Urothelium cell line (cell line): ENCODE data around the gene IFNA4.
A peak's percentile ranks its signal among the peaks of the same experiment; 100 is the strongest.
"Not testable (repeated sequence)": the region's sequence is repeated elsewhere in the genome, so short reads cannot be mapped to it uniquely, and the experiment has no call there.

ENCODE experiments used
- DNase-seq: peaks from one replicate; pipeline ENCODE4 v3.0.0; 2011; ENCODE audit warnings: low spot score, mixed read lengths
- FAIRE-seq: peaks from 2 replicates; lab custom pipeline; 2011; peaks lifted over from hg19 to GRCh38; lab: Jason Lieb, UNC

IFNA4 gene

GRCh38 chr9:21187487-21187886 is at the start of gene IFNA4:
Gene IFNA4, minus strand, starts transcription at chr9:21187587. Its CDS starts 56 bp downstream, at chr9:21187531.
- FAIRE-seq, DNase-seq: not testable (repeated sequence)

DNA sequence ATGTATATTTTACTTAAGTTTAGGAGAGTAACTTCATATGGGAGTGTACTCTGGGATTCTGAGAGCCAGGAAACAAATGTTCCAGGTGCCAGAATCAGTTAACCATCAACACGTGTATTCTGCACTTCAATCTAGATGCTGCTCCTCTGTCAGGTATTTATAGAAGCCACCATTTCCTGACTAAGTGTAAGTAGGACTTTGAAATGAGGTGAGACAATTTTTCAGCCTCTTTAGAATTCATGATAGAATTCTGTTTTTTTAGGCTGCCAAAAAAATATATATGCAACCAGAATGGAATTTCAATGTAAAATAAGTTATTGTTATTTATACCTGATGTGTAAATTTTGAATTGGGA is 49.0 kb upstream of the IFNA4 start:
- FAIRE-seq, DNase-seq: not testable (repeated sequence)

GRCh38 chr9:21235468-21236359 is 48.3 kb upstream of the IFNA4 start:
- peak; percentile 20 for DNase-seq
- not testable (repeated sequence) for FAIRE-seq

- no peak for DNase-seq
- FAIRE-seq = no peak
These were observed 46.8 kb upstream of the IFNA4 start for GRCh38 chr9:21234153-21234687.

- no peak for DNase-seq
- FAIRE-seq = no peak
These were observed 45.9 kb upstream of the IFNA4 start for GRCh38 chr9:21233258-21233657.

DNA sequence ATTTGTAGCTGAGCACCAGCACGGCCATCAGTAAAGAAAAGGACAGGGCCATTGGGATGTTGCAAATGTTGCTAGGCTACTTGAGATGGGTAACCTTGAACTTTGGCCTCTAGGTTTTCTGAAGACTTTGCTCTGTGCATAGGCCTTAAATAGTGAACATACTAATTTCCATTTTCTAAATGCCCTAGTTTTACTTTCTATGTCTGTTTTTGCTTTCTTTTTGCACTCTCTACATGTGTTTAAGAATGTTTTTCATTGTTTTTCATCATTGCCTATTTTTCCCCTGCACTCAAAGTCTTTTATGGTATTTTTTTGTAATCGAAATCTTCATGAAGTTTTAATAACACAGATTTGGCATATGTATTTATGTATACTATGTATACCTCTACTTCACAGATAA is 40.7 kb upstream of the IFNA4 start, which contains the start of gene IFNA17:
TSS of gene IFNA17 (minus strand) at position 101 of the 400 bp plus-strand sequence. CDS start at position 52, 49 bp downstream.
- DNase-seq (no peak), FAIRE-seq (no peak)

DNA sequence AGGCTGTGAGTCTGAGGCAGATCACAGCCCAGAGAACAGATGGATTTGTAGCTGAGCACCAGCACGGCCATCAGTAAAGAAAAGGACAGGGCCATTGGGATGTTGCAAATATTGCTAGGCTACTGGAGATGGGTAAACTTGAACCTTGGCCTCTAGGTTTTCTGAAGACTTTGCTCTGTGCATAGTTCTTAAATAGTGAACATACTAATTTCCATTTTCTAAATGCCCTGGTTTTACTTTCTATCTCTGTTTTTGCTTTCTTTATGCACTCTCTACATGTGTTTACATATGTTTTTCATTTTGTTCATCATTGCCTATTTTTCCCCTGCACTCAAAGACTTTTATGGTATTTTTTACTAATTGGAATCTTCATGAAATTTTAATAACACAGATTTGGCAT is 29.8 kb upstream of the IFNA4 start, which contains the start of gene IFNA16:
TSS of gene IFNA16 (minus strand) at position 101 of the 400 bp plus-strand sequence. CDS start at position 95, 6 bp downstream.
- DNase-seq, FAIRE-seq: not testable (repeated sequence)

DNA sequence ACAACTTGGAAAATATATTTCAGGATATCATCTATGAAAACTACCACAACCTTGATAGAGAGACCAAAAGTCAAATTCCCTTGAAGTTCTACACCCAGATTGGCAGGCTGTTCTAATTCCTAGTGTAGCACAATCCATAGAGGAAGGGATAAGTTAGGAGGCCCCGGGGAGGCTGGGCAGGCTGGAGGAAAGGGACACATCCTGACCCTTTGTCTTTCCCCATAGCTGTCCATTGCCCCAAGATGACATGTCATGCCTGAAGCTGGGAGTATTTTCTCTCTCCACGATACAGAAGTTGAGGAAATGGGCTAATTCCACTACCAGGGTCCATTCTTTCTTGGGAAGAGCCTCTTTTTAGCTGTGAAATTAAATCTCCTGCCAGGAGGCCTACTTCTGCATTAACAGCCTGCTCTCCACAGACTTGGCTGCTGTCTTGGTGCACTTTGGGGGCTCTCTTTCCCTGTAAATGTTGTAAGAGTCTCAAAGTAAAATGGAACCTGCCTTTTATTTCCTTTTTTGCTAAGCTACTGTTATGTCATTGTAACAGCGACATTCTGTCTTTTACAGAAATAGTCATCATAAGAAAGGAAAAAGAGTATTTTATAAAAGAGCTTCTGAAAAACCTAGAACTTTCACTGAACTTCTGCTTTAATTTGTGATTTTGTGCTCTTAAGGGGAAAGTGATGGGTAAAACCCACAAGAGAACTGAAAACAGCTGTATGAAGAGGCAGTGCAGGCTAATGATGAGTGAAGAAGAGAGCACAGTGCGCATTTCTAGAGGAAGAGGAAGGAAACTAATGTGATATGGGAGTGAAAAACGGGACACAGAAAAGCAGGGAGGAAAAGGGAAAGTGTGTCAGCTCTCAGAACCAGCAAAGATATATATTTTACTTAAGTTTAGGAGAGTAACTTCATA is 26.3 kb upstream of the IFNA4 start:
- FAIRE-seq = not testable (repeated sequence)
- DNase-seq = peak; percentile 3

DNA sequence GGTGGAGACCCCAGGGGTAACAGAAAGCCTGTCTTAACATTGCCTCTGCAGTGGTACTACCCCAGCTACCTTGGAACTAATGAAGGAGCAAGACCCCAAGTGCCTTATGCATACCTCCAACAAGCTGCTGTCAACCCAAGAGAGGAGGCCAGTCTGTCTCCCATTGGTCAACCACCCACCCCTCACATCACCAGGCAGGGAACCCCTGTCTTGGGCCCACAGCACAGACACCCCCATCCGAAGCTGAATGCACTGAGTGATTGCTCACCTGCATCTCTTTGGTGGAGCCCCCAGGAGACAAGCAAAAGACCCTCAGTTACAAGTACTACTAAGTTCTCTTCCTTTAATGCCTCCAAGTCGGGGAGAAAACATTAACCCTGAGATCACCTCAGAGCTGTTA is 24.8 kb upstream of the IFNA4 start:
- DNase-seq, FAIRE-seq: not testable (repeated sequence)

GRCh38 chr9:21210782-21211181 is 23.4 kb upstream of the IFNA4 start:
- not testable (repeated sequence) for FAIRE-seq, DNase-seq

- FAIRE-seq (no peak), DNase-seq (no peak)
These were observed 22.9 kb upstream of the IFNA4 start for GRCh38 chr9:21210311-21210710.

DNA sequence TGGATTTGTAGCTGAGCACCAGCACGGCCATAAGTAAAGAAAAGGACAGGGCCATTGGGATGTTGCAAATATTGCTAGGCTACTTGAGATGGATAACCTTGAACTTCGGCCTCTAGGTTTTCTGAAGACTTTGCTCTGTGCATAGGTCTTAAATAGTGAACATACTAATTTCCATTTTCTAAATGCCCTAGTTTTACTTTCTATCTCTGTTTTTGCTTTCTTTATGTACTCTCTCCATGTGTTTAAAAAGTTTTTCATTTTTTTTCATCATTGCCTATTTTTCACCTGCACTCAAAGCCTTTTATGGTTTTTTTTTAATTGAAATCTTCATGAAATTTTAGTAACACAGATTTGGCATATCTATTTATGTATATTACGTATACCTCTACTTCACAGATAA is 19.7 kb upstream of the IFNA4 start, which contains the start of gene IFNA10:
TSS of gene IFNA10 (minus strand) at position 101 of the 400 bp plus-strand sequence. CDS start at position 55, 46 bp downstream.
- not testable (repeated sequence) for FAIRE-seq, DNase-seq

DNA sequence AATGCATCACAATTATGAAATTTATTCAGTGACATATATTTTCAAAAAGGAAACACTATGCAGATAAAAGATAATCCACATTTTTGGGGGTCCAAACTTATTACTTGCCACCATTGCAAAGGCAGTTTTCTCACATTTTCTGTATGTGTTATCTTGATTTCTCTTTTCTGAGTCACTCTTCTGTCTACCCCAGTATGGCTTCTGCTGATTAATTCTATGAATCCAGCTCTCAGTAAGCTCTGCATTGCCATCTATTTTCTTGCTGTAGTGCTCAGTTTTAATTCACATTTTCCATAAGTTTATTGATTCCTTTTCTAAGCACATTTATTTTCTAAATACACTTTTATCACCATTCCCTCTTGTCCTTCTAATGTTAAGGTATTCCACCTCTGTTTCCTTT is 17.8 kb upstream of the IFNA4 start:
- no peak for FAIRE-seq
- DNase-seq = no peak

GRCh38 chr9:21202105-21202504 is 14.7 kb upstream of the IFNA4 start, which contains the start of gene IFNA7:
Gene IFNA7, minus strand, starts transcription at chr9:21202205. Its CDS starts 40 bp downstream, at chr9:21202165.
- FAIRE-seq, DNase-seq: not testable (repeated sequence)

DNA sequence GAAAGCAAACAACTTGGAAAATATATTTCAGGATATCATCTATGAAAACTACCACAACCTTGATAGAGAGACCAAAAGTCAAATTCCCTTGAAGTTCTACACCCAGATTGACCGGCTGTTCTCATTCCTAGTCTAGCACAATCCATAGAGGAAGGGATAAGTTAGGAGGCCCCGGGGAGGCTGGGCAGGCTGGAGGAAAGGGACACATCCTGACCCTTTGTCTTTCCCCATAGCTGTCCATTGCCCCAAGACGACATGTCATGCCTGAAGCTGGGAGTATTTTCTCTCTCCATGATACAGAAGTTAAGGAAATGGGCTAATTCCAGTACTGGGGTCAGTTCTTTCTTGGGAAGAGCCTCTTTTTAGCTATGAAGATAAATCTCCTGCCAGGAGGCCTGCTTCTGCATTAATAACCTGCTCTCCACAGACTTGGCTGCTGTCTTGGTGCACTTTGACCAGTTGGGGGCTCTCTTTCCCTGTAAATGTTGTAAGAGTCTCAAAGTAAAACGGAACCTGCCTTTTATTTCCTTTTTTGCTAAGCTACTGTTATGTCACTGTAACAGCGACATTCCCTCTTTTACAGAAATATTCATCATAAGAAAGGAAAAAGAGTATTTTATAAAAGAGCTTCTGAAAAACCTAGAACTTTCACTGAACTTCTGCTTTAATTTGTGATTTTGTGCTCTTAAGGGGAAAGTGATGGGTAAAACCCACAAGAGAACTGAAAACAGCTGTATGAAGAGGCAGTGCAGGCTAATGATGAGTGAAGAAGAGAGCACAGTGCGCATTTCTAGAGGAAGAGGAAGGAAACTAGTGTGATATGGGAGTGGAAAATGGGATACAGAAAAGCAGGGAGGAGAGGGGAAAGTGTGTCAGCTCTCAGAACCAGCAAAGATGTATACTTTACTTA is 7.7 kb upstream of the IFNA4 start:
- not testable (repeated sequence) for DNase-seq, FAIRE-seq

GRCh38 chr9:21182810-21183736 is 4.3 kb downstream of the IFNA4 start:
- not testable (repeated sequence) for FAIRE-seq

GRCh38 chr9:21174671-21175070 is 12.7 kb downstream of the IFNA4 start:
- FAIRE-seq (no peak), DNase-seq (no peak)

More at GRCh38 chr9:21182810-21183736, 4.3 kb downstream of the IFNA4 start:
- not testable (repeated sequence) for DNase-seq

GRCh38 chr9:21172156-21172555 is 15.2 kb downstream of the IFNA4 start:
- no peak for DNase-seq
- no peak for FAIRE-seq
